GM19324 (cell line): ENCODE data around the gene PSORS1C2.
"Not testable (repeated sequence)": the region's sequence is repeated elsewhere in the genome, so short reads cannot be mapped to it uniquely, and the experiment has no call there.

Experiments used
- ATAC-seq: cut with Tn5 transposase; IDR thresholded peaks from one replicate; pipeline ENCODE4 v1.9.1; 2021; ENCODE audit warnings: mild to moderate bottlenecking, moderate library complexity; ENCODE audit not compliant: unreplicated experiment, low FRiP score

The PSORS1C2 gene

DNA sequence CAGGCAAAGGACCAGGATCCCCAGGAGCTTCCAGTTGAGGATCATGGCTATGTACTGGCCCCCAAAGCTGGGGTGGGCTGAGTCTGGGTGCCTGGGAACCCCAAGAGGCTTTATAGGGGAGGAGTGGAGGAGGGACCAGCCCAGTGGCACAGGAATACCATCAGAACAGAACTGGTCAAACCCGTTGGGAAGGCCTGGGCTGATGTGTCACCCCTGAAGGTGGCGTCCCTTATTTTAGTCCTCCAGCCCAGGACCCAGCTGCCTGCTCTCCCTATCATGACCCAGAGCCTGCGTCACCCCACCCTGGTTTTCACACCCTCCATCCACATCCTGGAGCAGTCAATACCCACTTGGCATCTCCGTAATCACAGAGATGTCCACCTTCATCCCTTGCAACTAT is at the start of gene PSORS1C2:
Gene PSORS1C2, minus strand, starts transcription at position 85 of the 400 bp plus-strand sequence. Its CDS starts 40 bp downstream, at position 45.
- no peak for ATAC-seq

DNA sequence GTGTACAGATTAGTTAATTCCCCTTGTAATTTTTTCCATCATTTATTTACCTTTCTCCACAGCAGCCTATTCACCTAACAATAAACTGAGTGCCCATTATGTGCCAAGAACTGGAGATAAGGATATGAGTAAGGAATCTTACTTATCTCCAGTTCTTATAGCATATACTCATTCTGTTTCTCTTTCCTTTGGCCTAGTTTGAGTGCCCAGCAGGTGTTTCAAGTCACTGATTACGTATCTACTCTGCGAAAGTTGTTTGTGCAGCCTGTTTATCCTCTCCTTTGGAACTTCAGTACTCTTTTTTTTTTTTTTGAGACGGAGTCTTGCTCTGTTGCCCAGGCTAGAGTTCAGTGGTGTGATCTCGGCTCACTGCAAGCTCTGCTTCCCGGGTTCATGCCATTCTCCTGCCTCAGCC is 48.9 kb upstream of the PSORS1C2 start:
- ATAC-seq = no peak

DNA sequence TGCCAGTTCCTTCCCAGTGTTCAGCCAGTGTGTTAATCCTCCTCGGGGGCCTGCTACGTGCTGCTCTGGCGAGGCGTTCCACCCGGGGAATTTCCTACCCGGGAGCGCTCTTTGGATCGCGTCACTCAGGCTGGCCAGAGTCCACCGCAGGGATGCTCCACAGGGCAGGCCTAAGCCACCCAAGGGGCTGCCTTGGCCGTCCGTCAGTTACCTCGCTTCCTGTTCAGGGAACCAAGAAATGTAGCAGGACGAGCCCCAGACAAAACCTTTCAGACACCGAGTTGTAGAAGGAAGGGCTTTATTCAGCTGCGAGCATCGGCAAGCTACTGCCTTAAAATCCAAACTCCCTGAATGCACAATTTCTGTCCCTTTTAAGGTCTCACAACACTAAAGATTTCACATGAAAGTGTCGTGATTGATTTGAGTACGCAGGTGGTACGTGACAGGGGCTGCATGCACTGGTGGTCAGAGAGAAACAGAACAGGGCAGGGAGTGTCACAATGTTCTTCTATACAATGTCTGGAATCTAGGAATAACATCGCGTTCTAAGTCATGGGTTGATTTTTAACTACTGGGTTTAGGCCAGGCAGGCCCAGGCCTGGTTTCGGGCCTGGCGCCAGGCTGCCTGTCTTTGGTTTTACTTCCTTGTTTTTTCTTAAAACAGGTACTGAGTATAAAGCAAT is 47.3 kb upstream of the PSORS1C2 start:
- ATAC-seq = no peak

DNA sequence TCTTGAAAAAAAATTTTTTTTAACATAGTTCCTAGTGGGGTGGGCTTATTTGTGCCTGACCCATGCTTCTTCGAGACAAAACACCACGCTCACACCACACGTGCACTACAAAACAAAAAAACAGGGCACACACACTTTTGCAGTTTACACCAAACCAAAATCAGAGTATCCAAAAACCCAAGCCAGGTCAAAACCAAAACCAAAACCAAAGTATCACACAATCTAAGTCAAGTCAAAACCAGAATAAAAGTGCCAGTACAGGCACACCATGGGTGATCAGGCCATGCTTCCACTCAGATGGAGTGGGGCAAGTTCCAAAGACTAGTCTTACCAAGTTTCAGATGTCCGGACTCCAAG is 46.8 kb upstream of the PSORS1C2 start:
- ATAC-seq = not testable (repeated sequence)

DNA sequence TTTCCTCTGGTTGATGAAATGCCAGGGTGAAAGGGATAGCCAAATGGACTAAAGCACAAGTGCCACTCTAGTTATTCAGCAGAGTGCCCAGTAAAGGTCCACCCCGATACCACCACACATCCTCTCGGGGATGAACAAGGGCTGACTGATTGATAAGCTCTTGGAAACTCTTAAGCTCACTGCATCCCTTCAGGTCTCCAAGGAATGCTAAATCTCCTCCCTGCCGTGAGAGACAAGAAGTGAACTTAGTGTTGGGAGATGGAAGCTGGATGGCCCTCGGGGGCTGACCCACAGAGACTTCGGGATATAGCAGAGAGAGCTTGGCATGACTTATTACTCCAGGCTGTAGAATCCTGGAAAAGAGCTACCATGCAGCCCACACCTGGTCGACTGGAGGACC is 45.0 kb upstream of the PSORS1C2 start:
- not testable (repeated sequence) for ATAC-seq

DNA sequence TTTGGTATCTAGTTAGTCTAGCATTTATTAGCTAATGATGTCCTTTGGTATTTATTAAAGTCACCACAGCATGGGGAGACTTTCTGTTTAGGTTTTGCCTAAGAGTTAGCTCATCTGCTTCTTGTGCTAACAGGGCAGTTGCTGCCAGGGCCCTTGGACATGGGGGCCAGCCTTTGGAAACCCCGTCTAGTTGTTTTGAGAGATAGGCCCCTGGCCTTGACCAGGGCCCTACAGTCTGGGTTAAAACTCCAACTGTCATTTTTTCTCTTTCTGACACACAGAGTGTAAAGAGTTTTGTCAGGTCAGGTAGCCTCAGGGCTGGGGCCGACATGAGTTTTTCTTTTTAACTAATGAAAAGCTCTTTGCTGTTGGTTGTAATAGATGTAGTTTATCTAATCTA is 44.4 kb upstream of the PSORS1C2 start:
- ATAC-seq = not testable (repeated sequence)

DNA sequence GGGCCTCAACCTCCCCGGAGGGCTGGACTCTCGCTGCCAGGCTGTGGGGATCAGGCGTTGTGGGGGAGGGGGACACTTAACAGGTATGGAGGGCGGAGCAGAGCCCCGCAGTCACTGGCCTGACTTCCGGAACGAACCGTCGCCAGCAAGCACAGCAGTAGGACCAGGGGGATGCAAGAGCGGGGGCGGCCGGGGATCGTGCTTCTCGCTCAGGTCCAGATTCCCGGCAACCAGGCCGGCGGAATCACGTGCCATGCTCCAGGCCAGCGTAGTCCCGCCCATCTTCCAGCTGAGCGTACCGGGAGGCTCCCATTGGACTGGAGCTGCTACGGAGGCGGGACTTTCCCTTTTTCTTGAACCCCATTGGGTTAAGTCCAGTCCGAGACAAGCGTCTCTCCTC is 41.6 kb upstream of the PSORS1C2 start:
- peak; percentile 97 for ATAC-seq

DNA sequence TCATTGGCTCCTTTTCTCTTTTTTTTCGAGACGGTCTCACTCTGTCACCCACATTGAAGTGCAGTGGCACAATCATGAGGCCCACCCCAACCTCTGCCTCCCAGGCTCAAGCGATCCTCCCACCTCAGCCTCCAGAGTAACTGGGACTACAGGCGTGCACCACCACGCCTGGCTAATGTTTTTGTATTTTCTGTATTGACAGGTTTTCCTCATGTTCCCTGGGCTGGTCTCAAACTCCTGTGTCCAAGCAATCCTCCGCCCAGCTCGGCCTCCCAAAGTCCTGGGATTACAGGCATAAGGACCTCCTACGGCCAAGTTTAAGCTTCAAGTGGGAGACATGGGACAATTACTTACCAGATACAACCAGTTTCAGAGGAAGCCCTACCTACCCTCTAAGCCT is 41.0 kb upstream of the PSORS1C2 start:
- ATAC-seq = no peak

DNA sequence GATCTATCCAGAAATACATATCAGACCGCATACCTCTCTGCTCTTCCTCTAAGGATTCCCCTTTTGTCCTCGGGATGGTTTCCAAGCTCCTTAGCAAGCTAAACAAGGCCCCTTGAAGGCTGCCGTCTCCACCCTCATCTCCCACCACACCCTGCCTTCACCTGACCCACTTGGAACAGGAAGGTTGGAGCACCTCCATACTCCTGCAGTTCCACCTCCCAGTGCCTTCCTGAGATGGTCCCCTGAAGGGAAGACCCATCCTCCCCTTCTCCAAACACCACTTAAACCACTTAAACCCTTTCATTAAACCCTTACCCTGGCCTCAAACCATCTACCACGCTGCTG is 40.1 kb upstream of the PSORS1C2 start:
- ATAC-seq = no peak

DNA sequence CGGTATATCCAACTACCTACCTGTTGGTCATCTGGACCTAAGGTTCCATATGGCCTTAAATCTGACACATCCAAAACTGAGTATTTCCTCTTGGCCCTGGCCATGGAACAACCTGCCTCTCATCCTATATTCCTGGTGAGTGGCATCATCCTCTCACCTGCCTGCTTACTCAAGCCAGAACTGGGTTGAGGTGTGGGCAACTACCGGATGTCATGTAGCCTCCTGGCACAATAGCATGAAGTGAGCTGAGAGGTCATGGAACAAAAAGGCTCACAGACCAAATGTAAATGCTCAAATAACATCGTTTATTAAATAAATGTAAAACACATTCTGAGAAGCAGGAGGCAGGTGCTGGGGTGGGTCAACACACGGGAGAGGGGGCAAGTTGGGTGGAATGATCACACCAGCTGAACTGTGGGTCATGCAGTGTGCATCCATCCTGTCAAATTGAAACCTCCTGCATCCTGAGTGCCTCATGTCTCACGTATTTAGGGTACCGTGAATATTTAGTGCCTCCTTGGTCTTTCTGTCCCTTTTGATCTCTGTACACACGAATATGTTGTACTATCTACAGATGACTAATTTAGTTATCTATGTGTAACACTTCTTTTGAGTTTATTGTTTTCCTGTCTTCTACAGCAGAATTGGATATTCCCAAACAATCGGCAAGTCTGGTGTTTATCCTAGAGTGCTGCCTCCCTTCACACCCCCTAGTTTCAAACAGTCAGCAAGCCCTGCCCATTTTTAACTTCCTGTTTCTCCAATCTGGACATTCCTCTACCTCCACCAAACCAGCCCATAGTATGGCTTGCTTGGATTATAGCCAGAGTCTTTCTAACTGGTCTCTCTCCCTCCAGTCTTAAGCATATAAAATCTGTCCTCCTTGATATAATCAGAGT is 39.5 kb upstream of the PSORS1C2 start:
- ATAC-seq = no peak

DNA sequence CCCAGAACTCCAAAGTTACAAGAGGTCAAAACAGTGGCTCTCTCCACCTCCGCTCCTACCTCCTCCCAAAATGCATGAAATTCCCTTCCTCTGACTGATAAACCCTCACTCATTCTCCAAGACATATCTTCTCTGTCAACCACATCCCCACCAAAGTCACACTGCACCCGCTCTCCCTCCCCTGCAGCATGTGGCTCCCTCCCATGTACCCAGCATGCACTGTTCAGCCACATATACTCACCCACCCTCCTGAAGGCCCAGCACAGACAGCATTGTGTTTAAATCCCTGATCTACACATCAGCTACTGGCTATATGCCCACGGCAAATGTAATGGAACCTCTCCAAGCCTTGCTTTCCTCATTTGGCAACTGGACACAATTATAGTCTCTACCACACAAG is 37.1 kb upstream of the PSORS1C2 start:
- no peak for ATAC-seq

DNA sequence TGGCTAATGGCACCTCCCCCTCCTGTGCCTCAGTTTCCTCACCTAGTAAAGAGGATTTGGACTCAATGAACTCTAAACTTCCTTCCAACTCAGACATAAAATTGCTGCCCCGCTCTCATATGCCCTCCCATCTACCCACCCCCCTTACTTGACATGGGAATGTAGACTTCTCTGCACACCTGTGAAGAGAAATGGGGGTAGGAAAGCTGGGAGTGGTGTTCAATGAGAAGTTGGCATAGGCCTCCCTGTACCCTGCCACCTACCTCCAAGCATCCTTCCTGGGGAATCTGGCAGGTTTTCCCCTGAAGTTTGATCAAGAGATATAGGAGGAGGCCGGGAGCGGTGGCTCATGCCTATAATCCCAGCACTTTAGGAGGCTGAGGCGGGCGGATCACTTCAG is 35.5 kb upstream of the PSORS1C2 start:
- ATAC-seq = no peak

DNA sequence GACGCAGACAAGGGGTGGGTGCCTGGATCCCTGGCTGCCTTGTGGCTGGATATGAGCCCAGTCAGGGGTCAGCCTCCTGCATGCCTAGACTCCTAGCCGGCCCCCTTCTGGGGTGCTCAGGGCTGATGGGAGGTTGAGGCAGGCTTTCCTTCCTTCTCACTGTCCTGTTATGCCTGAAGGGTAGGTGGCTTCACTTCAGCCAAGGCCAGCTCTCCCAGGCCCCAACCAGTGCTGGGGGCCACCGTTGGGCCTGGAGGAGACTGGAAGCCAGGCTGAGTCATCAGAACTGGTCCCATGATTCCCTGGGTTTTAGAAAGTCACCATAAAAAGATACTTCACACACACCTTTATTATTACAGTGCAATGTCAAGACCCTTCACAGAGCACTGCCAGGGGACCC is 34.5 kb upstream of the PSORS1C2 start:
- ATAC-seq = no peak

DNA sequence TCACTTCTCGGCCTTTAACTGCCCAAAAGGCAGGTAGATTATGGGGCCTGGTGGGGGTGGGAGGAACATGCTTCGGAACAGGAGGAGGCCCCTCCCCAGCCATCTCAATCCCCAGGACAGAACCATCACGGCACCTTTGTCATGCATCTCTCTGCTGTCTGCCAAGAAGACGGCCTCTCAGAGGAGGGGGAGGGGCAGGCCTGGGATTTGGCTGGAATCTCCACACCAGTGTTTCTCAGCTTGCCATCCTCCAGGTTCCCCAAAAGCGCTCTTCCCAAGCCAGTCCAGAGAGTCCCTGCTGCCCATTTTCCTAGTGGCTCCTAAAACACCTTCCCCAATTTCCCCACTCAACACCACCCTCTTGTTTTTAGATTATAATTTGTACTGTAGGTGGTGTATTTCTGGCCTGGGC is 34.1 kb upstream of the PSORS1C2 start:
- ATAC-seq = no peak

DNA sequence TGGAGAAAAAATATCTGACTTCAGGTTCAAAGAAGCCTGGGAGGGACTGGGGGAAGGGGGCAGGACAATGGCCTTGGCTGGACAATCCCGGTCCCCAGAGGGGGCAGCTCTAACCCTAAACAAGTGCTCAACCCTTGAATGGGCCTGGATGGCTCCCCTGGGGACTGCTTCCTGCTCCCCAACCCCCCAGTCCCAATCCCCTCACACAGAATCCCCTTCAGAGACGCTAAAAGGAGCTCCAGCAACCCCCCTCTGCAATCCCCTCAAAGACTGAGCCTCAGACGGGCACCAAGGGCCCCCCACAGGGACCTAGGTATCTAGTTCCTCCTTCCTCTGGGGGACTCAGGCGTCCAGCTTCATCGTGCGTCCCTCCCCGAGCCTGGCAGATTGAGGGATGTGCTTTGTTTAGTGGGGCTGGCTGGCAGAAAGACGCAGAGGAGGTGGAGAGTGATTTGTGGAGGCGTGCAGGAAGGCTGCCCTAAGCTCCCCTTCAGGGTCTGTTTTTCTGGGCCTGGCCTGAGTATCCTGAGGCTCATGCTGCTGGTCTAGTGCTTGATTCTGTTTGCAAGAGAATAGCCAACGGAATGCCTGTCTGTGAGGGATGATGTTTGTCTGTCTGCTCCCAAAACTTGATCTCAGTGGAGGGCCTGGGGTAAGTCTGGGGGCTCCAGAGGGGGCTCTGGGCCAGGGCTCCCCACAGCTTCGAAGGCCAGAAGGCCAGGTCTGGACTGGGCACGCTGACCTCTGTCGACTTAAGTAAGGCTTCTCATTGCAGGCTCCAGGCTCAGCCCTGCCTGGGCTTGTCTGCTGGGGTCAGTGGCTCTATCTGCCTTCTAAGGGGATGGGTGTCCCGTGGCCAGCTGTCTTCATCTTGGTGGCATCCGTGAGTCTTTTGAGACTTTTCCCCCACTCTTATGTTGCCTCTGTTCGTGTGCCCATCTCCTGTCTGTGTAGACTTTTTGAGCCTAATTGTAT is 33.4 kb upstream of the PSORS1C2 start:
- no peak for ATAC-seq

DNA sequence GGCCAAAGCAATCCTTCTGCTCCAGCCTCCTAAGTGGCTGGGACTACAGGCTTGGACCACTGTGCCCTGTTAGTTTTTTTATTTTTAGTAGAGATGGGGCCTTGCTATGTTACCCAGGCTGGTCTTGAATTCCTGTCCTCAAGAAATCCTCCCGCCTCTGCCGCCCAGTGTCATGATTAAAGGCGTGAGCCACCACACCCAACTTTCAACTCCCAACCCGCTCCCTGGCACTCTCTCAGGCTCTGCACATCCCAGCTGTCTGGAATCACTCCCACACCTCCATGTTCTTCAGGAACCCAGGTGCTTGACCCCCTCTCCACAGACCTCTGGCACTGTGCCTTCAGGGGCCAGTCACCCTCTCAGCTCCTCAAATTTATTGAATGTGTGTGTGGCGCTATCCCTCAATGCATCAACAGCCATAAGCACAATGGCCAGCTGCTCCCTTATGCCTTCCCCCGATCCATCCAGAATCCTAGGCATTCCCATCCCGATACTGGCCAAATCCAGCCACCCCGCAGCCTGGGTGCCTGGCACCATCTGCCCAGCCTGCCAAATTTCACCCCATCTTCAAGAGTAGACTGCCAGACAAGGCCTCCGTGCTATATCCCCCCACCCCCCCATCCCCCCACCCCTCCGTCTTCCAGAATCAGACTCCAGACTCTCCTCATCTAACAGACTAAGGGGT is 32.3 kb upstream of the PSORS1C2 start:
- ATAC-seq = no peak

DNA sequence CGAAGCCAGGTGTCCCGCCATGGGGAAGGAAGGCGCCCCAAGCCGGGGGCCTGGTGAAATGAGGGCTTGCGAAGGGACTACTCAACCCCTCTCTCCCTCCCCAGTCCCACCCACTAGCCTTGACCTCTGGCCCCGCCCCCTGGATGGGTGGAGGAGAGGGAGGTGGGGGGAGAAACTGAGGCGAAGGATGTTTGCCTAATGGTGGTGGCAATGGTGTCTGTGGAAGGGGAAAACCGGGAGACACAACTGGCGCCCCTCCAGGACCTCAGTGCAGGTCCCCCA is 31.7 kb upstream of the PSORS1C2 start, which contains the start of gene POU5F1:
Gene POU5F1, minus strand, starts transcription at position 83 of the 282 bp plus-strand sequence. Its CDS starts 62 bp downstream, at position 21.
- no peak for ATAC-seq

DNA sequence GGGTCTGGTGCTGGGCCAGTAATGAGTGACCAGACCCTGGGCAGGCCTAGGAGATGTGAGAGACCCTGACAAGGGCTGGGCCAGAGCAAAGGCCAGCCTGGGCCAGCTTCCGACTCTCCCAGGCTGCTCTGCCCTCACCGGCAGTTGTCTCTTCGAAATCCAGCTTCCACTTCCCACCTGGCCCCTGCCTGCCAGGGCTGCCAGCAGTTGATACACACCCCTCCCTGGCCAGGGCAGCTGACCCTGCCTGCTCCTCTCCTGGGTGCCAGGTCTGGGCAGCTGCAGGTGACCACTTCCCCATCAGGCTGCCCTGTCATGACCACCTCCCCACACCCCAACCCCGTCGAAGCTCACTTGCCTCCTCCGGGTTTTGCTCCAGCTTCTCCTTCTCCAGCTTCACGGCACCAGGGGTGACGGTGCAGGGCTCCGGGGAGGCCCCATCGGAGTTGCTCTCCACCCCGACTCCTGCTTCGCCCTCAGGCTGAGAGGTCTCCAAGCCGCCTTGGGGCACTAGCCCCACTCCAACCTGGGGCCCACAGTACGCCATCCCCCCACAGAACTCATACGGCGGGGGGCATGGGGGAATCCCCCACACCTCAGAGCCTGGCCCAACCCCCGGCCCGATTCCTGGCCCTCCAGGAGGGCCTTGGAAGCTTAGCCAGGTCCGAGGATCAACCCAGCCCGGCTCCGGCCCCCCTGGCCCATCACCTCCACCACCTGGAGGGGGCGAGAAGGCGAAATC is 31.2 kb upstream of the PSORS1C2 start:
- not testable (repeated sequence) for ATAC-seq

DNA sequence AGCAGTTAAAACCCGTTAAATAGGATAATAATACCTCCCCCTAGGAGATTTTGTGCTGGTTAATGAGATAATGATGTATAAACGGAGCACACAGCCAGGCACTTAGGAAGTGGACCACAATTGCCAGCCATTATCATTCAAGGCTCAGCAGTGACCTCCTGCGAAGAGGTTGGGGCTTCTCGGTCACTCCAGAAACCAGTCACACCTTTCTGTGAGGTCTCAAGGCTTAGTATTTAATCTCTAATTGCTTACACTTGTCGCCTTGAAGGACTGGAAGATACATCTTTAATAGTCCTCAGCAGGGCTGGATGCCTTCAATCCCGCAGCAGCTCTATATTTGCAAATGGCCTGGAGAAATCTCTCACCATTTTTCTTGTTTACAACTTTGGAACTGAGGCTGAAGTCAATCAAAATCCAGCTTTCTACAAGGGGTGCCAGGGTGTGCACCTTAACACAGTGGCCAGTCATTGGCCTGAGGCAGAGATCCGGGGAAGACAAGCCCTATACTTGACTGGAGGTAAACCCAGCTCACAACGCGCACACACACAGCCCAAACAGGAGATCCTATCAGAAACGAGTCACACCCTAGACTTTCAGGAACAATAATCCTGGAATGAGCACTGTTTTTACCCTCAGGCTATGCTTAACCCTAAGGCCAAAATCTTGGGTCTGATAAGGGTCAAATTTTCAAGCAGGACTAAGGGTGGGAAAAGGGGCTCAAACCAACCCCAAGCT is 30.4 kb upstream of the PSORS1C2 start:
- no peak for ATAC-seq
